GM10266 (cell line): ENCODE results near the gene BRS3.

Experiments
- DNase-seq: peaks from one replicate; pipeline ENCODE4 v3.0.0; 2012; ENCODE audit errors: extremely low spot score
- CTCF ChIP-seq: IDR thresholded peaks from 2 replicates; pipeline ENCODE4 v1.5.1; 2012; ENCODE audit warnings: mild to moderate bottlenecking, low read depth; ENCODE audit not compliant: control insufficient read depth, insufficient read depth; ENCODE audit errors: missing control alignments

Gene BRS3

DNA sequence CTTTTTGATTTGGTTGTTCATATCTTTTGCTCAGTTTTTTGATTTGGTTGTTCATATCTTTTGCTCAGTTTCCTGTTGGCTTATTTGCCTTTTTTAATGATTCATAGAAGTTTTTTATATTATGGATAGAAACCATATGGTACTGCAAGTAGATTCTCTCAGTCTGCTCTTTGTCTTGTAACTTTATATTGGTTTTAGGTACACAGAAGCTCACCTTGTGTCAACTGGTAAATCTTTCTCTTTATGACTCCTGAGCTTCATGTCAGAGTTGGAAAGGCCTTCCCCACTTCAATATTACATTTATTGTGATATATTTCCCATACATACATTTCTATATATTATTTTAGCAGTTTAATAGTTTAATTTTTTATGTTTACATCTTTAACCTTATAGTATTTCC is 36.0 kb downstream of the BRS3 start:
- TF ChIP-seq CTCF = no peak
- DNase-seq = no peak

DNA sequence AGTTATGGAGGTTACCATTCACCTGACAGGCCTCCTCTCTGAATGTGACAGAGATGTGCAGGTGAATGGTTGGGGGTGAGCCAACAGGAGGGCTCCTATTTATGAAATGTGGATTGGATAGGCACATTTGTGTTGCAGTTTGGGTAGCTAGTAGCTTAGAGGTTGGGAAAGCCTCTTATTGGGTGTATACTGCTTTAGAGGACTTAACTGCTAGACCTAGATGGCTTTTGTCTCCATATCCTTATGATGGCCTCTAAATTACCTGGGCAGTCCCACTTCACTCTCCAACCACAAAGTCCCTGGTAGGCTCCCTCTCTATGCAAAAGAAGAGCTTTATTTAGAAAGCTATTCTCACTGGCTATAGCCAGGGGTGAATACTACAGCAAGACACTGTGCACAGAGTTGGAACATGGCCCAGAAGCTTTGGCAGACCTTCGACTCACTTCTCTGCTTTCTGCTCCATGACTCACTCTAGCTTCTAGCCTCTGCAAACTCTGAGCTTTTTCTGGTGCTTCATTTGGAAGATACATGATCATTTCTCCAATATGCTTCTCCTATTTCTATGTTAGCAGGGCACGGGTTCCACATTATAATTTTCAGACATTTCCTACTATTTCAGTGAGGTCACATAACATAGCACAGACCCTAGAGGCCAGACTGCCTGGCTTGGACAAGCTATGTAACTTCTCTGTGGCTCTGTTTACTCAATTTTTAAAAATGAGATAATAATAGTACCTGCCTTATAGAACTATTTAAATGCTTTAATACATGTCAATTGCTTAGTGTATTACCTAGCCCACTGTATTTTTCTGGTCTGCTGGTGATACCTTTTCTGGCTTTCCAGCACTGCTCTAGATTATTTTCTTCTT is 38.2 kb downstream of the BRS3 start:
- no peak for DNase-seq

GRCh38 chrX:136528645-136529315 is 41.0 kb downstream of the BRS3 start:
- no peak for TF ChIP-seq CTCF
- DNase-seq = no peak

More for the DNA sequence above, 38.2 kb downstream of the BRS3 start:
- TF ChIP-seq CTCF = no peak

DNA sequence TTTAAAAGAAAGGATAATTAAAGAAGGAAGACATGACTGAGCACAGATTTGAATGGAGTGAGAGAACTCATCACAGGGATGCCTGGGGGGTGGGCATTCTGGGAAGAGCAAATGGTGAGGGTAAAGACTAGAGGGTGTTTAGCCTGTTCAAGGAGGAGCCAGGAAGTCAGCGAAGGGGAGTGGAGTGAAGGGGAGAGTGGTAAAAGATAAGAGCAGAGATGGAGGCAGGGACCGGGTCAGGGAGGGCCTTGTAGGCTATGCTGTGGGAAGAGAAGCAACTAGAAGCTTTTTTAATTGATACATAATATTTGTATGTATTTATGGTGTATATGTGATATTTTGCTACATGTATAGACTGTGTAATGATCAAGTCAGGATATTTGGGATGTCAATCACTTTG is 42.0 kb downstream of the BRS3 start:
- no peak for TF ChIP-seq CTCF
- no peak for DNase-seq

- no peak for DNase-seq
- TF ChIP-seq CTCF = no peak
These were observed 44.2 kb downstream of the BRS3 start, which contains the start of gene VGLL1 for GRCh38 chrX:136531951-136532350. TSS of gene VGLL1 (plus strand) at chrX:136532215. CDS start at chrX:136536021, 3,806 bp downstream.

DNA sequence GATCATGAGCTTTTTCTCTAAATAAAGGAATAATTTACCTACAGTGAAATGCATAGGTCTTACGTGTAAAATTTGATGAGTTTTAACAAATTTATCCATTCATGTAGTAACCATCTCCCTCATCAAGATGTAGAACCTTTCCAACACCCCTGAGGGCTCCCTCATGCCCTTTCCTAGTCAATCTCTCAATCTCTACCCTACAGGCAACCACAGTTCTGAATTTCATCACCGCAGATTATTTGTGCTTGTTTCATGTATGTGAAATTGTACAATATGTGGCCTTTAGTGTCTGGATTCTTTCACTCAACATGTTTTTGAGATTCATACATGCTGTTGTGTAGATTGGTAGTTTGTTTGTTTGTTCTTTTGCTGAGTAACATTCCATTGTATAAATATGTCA is 46.4 kb downstream of the BRS3 start:
- TF ChIP-seq CTCF = no peak
- DNase-seq = no peak

GRCh38 chrX:136538811-136539210 is 51.1 kb downstream of the BRS3 start:
- no peak for TF ChIP-seq CTCF
- no peak for DNase-seq
